NCI-H128 (cell line): ENCODE results near the gene RBP2.

ENCODE experiments used
- DNase-seq: peaks from one replicate; lab custom pipeline; 2025; ENCODE audit not compliant: unreplicated experiment; lab: John Stamatoyannopoulos, UW

The RBP2 gene

DNA sequence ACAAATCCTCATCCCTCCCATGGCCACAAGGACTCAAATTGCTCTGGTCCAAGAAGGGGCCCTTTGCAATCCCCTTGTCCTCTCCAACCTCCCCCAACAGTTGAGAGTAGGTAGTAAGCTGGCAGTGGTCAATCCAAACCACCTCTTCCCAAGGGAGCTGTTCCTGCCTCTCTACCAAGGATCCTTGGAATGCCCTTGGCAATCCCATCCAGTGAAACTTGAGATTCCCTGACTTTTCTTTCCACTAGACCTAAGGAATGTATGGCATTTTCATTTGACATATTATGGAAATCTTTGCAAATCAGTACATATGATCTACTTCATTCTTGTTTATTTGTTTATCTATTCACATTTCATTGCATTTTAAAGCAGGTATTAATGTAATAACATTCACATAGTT is 4.8 kb upstream of the RBP2 start:
- no peak for DNase-seq

DNA sequence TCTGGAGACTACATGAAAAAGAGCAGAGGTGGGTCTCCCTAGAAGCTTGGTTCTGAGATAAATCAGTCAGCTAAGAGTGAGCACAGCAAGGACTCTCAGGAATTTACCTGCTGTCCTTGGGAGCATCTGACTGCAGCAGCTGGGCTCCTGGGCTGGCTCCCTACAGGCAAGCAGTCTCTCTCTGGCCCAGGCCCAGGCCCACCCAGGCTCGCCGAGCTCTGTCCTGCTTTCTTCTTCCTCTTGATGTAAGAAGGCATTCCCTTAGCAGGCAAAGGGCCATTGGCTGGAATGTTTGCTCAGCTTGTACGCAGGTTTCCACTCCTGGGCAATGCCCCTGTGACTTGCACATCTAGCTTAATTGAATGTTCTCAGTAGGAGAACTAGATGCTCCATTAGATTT is 4.3 kb upstream of the RBP2 start:
- no peak for DNase-seq

DNA sequence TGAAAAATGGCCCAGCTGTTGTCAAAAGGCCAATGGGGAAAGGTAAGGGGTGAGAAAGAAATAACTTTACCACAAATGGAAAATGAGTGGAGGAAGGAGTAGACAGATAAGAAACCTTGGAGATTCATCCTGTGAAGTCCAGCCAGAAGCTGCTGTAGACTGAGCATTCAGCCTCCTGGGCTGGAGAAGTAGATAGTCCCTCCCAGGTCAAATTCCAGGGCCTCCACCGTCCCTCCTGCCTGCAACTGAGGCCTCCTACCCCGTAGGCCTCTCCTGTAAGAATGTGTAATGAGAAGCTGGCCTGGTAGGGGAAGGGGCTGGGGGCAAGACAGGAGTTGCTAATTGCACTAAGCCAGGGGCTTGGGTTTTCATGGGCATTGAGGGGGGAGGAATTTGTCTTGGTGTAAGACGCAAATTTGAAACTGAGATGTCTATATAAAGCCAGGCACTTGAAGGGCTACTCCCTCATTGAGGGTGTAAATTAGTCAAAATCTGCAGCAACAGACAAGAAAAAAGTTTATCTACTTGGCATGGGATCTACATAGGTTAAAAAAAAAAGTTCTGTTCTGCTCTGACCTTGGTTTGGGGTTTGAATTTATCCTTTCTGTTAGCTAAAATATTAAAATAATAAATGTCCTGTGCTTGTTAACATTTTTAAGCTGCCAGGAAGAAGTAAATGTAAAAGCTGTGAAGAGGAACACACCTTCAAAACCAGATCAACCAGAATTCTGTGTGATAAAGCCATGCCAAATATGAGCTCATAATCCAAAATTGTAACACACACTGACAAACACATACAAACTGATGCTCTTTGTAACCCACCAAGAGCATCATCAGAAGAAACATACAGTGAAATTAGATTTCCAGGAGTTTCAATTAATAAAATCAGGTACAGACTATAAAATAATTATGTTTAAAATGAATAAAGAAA is 1.7 kb upstream of the RBP2 start:
- no peak for DNase-seq

DNA sequence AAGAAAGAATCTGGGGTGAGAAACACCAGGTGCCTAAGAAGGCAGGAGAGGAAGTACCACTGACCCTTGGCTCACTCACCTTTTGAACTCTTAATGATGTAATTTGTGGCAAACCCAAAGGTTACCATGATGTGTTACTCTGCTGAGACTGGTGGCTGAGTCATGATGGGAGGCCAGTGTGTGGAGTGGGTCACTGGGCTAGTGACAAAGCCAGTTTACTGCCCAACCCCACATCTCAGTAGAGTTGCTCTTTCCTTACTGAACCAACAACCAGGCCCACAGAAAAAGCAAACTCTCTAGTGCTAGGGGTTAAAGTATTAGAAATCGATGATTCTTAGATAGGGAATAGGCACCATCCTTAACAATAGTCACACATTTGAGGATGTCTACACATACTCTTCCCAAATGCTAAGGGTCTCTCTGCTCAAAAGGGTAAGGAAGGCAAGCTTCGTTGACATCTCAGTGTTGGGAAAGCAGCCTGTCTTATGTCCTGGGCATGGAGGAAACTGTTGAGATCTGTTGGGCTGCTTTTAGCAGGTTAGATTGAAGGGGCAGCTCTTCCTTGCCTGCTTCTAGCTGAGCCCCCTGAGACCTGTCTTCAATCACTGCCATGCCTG is 3.1 kb downstream of the RBP2 start:
- DNase-seq, result no peak

DNA sequence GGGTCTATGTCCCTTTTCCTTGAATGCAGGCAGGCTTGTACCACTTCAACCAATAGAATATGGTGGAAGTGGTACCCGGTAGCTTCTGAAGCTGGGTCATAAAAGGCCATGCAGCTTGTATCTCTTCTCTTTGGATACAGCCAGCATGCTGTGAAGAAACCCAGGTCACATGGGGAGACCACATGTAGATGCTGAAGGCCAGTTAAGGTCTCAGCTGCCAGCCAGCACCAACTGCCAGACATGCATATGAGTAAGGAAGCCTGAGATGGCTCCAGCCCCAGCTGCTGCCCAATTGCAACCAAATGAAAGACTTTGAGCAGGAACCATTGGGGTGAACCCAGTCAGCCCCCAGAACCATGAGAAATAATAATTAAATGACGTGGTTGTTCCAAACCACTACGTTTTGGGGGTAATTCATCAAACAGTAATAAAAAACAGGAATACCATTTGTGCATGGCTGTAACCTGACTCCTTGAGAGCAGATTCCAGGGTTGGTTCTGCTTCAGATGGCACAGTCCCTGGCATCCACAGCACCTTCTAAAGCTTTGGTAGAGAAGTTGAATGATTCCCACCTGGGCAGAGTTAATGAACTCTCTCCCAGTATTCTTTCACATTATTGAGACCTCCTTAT is 3.8 kb downstream of the RBP2 start:
- no peak for DNase-seq

DNA sequence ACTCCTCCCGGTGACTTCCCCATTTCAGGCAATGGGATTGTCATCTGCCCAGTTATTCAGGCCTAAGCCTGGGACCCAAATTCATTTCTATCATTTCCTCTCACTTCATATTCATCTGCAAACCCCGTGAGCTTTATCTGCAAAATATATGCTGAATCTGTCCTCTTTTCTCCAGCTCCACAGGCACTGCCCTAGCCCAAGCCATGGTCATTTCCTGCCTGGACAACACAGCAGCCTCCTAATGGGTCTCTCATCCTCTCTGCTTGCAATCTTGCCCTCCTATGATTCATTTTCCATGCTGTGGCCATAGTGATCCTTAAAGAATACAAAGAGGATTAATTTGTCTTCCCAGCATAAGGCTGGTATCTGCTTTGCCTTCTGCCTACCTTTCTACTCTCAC is 6.1 kb downstream of the RBP2 start:
- no peak for DNase-seq

DNA sequence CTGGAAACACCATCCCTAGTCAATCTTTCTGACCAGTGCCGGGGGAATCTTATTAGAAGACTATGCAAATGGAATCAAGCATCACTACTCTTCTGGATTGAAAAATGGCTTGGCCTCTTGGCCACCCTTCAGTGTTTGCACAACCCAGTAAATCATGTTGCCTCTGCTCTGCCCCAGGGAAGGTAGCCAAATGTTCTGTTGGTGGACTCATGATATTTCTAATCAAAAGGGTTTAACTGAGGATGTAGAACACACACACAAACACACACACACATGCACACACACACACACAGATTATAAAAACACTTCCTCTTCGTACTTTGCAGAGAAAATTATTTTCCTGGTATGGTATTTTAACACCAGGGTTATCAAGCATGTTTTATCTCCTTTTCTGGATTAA is 7.9 kb downstream of the RBP2 start:
- DNase-seq, result no peak

DNA sequence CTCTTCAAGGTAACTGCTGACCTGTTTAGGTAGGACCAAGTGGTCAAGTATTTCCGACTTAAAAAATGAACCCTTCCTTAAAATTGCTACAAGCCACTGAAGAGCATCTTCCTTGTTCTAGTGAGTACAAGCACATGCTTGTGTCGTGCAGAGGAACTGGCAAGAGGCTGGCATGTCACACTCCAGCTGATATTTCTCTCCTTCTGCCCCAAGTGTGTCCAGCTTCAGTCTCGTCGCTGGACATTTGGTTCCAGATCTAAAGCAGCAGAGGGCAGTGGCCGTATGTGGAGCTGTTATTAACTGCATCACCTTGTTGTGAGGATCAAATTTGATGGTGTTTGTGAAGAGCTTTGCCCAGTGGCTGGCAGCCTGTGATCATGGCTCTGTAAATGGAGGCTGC is 10.0 kb downstream of the RBP2 start:
- no peak for DNase-seq

DNA sequence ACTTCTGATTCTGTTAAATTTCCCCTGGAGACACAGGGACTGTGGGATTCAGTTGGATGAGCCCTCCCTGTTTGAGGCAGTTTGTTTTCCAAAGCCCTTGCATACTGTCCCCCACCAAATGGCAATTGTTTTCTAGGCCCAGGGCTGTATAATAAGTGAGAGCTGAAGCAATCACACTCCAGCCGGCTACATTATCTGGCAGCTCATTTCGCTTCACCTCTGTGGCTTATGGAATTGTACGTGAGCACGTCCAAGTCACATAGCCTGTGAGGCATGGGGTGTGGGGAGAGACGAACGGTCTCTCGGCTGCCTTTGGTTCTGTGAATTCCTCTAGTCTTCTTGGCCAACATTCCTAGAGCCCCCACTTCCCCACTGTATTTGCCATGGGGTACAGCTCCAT is 10.7 kb downstream of the RBP2 start:
- no peak for DNase-seq

DNA sequence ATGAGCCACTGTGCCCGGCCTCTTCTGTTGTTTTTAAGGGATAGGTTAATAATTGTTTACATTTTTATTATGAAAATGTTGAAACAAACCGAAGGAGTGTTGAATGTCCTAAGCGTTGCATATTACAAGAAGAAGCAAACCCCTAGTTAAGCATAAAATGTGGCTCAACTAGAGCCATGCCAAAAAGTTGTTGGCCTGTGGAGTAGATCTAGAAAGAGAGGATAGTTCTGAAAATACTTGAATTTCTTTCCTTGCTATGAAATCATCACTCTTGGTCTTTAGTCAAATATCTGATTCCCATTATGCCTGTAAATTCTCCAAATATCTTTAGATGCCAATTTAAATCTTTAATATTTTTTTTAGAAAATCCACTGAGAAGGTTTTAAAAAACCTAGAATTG is 12.8 kb downstream of the RBP2 start:
- DNase-seq, result no peak

DNA sequence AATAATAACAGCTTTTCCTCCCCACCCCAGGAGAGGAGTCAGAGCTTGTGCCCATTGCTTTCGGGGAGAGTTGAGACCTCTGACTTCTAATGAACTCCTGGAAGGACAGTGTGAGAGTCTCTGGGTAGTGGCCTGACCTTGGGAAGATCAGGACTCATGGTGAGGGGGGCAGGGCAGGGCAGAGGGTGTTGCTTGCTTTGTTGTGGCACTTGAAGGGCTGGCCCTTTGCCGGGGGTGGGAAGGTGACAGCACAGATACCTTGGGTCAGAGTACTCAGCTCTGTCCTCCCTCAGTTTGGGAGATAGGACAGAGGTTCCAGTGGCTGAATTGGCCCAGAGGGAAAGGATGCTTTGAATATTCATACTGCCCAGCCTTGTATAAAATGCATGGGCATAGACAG is 15.8 kb downstream of the RBP2 start:
- no peak for DNase-seq

DNA sequence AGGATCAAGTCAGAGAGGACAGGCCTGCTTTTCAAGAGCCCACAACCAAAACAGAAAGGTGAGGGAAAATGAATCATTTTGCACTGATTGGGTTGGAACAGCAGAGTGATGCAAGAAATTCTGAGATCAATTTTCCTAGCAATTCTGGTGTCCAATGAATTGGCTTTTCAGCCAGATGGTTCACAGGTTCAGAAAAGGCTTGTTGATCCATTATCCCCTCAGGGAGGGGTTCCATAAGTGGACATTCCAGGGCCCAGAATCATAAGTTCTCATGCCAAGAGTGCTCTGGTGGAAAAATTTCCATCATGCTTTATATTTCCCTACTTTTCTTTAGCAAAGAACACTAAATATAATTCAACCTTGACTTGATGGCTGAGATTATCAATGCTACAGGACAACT is 16.2 kb downstream of the RBP2 start:
- no peak for DNase-seq

DNA sequence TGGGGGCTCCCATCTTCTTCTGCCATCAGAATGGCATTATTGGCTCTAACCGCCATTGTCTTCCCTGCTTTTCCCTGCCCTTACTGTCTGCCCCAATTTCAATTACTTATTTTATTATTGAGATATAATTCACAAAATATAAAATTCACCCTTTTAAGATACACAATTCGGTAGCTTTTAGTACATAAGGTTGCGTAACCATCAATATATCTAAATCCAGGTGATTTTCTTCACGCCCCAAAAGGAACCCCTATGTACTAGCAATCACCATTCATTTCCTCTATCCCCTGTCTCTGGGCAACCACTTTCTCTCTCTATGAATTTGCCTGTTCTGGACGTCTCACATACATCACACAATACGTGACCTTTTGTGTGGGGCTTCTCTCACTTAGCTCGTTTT is 18.0 kb downstream of the RBP2 start:
- DNase-seq, result no peak

DNA sequence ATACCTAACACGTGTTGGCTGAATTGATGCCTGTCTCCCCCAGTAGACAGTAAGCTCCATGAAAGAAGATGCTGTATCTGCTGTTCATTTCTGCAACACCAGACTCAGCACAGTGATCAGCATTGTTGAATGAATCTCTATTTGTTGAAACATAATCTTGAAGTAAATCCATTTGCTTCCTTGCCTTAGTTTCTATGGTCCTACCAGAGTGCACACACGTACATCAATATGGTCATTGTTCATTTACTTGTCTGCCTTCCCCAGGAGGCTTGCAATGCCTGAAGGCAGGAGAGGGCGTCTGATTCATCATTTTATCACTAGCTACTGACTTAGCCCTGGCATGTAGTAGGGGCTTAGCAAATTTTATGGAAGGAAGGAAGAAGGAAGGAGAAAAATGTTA is 19.2 kb downstream of the RBP2 start:
- DNase-seq, result no peak

DNA sequence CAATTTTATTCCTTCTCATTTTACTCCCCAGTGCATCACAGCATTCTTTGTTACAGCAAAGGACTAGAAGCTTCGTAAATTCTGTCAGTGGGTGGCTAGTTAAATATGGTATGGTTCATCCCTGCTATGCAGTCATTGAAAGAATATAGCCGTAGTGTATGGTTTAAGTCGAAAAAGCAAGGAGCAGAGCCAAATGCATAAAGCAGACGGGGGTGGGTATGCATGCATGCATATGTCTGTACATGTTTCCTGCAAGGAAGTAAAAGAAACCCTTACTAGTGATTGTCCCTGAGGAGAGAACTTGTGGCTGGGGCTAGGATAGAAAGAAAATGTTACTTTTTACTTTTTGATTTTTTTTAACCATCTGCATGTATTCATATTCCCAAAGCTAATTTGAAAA is 19.9 kb downstream of the RBP2 start:
- DNase-seq, result no peak

DNA sequence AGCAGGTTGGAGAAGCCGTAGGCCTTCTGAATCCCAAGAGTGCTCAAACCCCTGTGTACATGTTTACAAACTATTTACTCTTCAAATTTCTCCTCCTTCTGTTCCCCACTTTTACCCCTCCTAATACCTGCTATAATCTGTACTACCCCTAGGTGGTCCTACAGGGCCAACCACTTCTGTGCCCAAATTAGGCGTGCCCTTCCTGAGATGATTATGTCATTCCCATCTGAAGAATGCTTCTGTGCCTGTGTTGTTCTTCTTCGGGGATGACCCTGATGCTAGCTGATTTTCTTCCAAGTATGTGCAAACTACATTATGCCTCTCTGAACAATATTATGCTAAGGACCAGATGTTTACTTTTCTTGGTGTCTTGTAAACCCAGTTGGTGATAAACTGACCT is 20.5 kb downstream of the RBP2 start:
- no peak for DNase-seq

DNA sequence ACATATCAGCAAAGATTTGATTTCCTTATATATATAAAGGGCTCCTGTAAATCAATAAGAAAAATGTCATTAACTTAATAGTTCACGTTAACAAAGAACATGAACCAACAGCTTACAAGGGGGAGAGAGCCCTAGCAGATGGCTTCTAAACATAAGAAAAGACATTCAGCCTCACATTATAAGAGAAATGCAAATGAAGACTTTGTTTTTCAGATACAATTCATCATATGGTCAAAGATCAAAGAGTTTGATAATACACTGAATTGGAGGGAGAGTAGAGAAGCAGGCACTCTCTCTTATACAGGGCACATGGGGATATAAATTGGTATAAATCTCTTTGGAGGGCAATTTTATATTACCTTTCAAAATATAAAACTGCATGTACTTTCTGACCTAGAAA is 21.1 kb downstream of the RBP2 start:
- no peak for DNase-seq

DNA sequence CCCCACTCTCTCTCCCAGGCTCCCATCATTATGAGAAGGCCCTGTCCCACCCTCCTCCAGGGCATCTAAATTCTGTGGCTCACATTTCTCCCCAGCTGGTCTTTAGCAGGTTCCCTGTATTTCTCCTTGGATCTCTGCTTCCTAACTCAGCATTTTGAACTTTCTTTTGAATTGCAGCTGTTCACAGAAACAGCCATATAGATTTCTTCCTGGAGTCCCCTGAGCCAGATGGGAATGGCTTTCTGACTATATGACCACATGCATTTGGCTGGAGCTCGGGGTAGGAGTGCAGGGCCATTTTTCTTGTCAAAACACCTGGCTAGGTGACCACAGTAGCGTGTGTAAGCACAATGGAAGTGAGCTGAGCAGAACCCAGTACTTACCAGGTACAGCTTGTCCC is 22.0 kb downstream of the RBP2 start:
- no peak for DNase-seq

DNA sequence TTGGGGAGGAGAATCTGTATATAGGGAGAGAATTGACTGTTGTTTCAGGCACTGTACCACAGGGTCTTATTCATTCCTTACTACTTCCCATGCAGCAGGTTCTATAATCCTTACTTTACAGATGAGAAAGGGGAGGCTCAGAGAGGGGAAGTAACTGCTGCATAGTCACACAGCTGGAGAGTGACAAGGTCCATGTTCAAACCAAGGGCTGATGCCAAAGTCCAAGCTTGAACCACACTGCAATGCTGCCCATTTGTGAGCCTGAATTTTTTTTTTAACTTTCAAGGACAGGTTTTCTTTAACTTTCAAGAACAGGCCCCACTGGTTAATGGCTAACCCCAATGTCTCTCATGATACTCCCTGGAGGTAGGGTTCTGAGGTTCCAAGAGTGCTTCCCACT is 26.2 kb downstream of the RBP2 start:
- no peak for DNase-seq

DNA sequence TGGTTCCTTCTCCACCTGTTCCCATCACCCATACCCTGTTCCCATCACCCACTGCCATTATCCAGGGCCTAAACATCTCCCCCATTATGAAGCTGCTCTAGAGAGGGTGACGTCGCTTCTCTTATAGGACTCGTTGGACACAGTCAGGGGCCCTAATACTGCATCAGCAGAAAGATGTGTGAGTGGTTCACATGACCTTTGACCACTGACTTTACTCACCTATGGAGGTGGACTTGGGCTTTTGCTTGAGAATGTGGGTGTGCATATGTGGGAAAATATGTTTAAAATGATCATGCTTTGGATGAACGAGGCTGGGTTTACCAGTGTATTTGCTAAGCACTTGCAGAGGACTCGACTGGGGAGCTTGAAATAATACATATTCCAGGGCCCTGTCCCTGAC is 26.8 kb downstream of the RBP2 start:
- no peak for DNase-seq

DNA sequence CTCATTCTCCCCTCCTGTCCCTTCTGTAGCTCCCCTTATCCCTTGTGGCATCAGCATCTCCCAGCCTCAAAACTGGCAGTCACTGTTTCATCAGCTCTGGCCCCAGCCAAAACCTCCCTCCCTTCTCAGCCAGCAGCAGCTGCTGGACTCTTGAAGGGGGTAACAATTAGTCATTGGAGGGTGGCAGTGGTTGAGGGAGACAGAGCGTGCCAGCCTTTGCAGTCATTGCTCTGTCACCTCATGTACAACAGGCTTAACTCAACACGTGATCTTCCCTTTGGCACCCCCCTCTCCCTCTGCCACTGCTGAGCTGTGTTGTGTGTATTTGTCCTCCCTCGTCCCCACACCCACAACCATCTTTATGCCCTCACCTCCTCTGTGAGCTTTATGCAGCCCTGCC is 28.2 kb downstream of the RBP2 start:
- no peak for DNase-seq

DNA sequence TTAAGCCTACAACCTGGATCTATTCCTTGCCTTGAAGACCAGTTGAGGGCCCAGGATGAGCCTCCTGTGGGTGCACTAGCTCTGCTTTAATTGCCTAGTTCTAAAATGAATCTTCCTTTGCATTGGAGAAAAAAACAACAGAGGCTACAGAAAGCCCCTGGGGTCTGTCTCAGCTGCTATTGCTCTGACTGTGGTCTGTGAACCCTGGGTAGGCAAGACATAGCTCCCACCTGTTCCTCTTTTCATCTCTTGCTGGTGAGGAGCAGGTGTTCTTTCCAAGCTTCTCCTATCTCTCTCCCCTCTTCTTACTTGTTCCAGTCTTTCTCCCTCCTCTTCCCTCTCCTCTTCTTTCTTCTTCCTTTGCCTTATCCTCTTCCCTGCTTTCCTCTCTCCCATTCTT is 28.8 kb downstream of the RBP2 start:
- no peak for DNase-seq
